ENCODE results near the gene CREBL2.

Gene CREBL2

DNA sequence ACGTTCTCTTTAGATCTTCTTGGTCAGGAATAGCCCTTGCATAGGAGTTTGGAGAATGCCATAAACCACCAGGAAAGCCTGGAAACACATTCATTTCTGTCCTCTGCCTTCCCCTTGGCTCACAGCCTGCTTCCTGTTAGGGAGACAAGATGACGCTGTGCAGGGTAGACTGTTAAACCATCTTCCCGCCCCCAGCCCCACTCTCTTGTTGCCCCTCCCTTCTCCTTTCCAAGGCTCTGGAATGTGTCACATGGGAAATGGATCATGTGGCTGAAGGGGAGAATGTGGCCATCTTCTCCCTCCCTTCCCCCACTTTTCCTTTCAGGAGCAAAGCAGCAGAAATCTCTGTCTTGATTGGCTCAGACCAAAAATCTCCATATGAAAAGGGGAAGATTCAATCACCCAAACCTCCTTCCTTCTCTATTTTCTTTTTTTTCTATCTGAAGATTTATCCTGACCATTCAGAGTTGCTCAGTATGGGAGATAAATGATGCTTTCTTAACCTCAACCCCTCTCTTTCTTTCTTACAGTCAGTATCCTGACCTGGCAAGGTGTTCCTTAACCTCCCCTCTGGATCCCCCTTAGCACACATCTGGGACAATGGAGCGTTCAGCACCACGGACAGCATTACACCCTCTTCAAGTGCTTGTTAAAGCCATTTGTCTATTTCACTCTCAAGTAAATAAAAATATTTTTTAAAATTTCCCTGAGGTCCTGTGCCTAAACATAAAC, 72.9 kb downstream of the CREBL2 start:
- TF ChIP-seq, protein P1, sequence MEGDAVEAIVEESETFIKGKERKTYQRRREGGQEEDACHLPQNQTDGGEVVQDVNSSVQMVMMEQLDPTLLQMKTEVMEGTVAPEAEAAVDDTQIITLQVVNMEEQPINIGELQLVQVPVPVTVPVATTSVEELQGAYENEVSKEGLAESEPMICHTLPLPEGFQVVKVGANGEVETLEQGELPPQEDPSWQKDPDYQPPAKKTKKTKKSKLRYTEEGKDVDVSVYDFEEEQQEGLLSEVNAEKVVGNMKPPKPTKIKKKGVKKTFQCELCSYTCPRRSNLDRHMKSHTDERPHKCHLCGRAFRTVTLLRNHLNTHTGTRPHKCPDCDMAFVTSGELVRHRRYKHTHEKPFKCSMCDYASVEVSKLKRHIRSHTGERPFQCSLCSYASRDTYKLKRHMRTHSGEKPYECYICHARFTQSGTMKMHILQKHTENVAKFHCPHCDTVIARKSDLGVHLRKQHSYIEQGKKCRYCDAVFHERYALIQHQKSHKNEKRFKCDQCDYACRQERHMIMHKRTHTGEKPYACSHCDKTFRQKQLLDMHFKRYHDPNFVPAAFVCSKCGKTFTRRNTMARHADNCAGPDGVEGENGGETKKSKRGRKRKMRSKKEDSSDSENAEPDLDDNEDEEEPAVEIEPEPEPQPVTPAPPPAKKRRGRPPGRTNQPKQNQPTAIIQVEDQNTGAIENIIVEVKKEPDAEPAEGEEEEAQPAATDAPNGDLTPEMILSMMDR (IDR thresholded peaks at IDR 0.05; ENCODE audit: low read depth, low read length, poor library complexity, severe bottlenecking) = no peak
- TF ChIP-seq EZH2phosphoT487 (IDR thresholded peaks at IDR 0.05; ENCODE audit: borderline replicate concordance, low read length) = no peak
- H4K20me1 ChIP-seq (ENCODE audit: control insufficient read depth, insufficient read depth, low read depth, low read length) = no peaks in the 10 kb centered on the region
- H3K4me2 ChIP-seq (ENCODE audit: low read length) = no peak overlapping the region
- no peaks in the 10 kb centered on the region for H3K36me3 ChIP-seq (ENCODE audit: control insufficient read depth, low read length)
- H3K4me1 ChIP-seq (ENCODE audit: control insufficient read depth, low read length) = no peaks in the 10 kb centered on the region
- H3K9me3 ChIP-seq (ENCODE audit: control insufficient read depth, insufficient read depth, low read length) = no peaks in the 10 kb centered on the region
- H3K27me3 ChIP-seq (ENCODE audit: control insufficient read depth, low read length) = peaks cover 3% of the 10 kb centered on the region; the same call in 1 of the 2 replicates
- no peaks in the 10 kb centered on the region for H3F3A ChIP-seq (ENCODE audit: control insufficient read depth, insufficient read depth)
- no peak overlapping the region for H3K4me3 ChIP-seq (ENCODE audit: low read length)
- H3K79me2 ChIP-seq (ENCODE audit: control insufficient read depth, low read length) = no peaks in the 10 kb centered on the region
- H3K27ac ChIP-seq (ENCODE audit: low read depth, low read length) = no peak overlapping the region
- no peaks in the 10 kb centered on the region for H3K9me2 ChIP-seq (replicated peaks; ENCODE audit: control insufficient read depth, low read length)

DNA sequence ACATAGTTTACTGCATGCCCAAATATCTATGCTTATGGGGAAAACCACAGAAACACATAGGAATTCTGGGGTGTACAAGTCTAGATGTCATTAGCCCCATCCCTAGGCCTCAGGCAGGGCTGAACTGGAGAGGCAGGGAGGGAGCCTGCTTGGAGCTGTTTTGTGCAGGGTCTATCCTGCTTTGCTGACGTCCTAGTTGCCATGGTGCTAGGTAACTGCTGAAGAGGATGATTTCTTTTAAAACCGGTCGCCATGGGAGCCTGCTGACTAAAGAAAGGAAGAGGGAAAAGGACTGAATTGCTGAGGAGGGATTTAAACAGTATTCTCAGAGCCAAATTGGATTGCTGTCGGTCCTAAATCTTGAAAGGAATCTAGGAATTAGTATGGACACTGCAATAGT, 73.6 kb downstream of the CREBL2 start:
- TF ChIP-seq, protein P1 (IDR thresholded peaks at IDR 0.05; ENCODE audit: low read depth, low read length, poor library complexity, severe bottlenecking) = no peak
- TF ChIP-seq EZH2phosphoT487 (IDR thresholded peaks at IDR 0.05; ENCODE audit: borderline replicate concordance, low read length) = no peak
- Histone ChIP-seq H3K79me2 (ENCODE audit: control insufficient read depth, low read length) (no peaks in the 10 kb centered on the region), H3K36me3 (ENCODE audit: control insufficient read depth, low read length) (no peaks in the 10 kb centered on the region), H3K27me3 (ENCODE audit: control insufficient read depth, low read length) (peaks cover 3% of the 10 kb centered on the region; the same call in 1 of the 2 replicates), H3K9me2 (replicated peaks; ENCODE audit: control insufficient read depth, low read length) (no peaks in the 10 kb centered on the region), H3K9me3 (ENCODE audit: control insufficient read depth, insufficient read depth, low read length) (no peaks in the 10 kb centered on the region), H3K27ac (ENCODE audit: low read depth, low read length) (no peak overlapping the region), H3K4me2 (ENCODE audit: low read length) (no peak overlapping the region), H4K20me1 (ENCODE audit: control insufficient read depth, insufficient read depth, low read depth, low read length) (no peaks in the 10 kb centered on the region), H3K4me3 (ENCODE audit: low read length) (no peak overlapping the region), H3K4me1 (ENCODE audit: control insufficient read depth, low read length) (no peaks in the 10 kb centered on the region), H3F3A (ENCODE audit: control insufficient read depth, insufficient read depth) (no peaks in the 10 kb centered on the region)

DNA sequence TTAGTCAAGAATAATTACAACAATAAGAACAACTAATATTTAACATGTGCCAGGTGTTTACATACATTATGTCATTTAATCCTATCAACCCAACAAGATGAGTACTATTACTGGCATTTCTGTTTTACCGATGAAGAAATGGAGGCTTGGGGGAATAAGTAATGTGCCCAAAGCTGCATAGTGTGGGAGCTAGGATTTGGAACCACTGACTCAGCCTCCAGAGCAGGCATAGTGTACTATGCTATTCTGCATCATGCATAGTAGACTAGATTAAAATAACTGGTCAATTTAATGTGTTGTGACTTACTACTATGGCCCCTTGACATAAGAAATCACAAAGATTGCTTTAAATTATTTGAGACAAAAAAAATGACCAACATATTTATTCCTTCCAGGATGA, 74.8 kb downstream of the CREBL2 start:
- H3K27me3 ChIP-seq (ENCODE audit: control insufficient read depth, low read length) = peaks cover 3% of the 10 kb centered on the region; the same call in 1 of the 2 replicates
- H3K4me3 ChIP-seq (ENCODE audit: low read length) = no peak overlapping the region
- H3K79me2 ChIP-seq (ENCODE audit: control insufficient read depth, low read length) = no peaks in the 10 kb centered on the region
- no peak overlapping the region for H3K4me2 ChIP-seq (ENCODE audit: low read length)
- no peaks in the 10 kb centered on the region for H3F3A ChIP-seq (ENCODE audit: control insufficient read depth, insufficient read depth)
- H3K4me1 ChIP-seq (ENCODE audit: control insufficient read depth, low read length) = no peaks in the 10 kb centered on the region; the same call in 1 of the 2 replicates
- H3K9me3 ChIP-seq (ENCODE audit: control insufficient read depth, insufficient read depth, low read length) = no peaks in the 10 kb centered on the region
- TF ChIP-seq, protein P1 (IDR thresholded peaks at IDR 0.05; ENCODE audit: low read depth, low read length, poor library complexity, severe bottlenecking) = no peak
- no peak for TF ChIP-seq EZH2phosphoT487 (IDR thresholded peaks at IDR 0.05; ENCODE audit: borderline replicate concordance, low read length)
- H3K27ac ChIP-seq (ENCODE audit: low read depth, low read length) = no peak overlapping the region
- H4K20me1 ChIP-seq (ENCODE audit: control insufficient read depth, insufficient read depth, low read depth, low read length) = no peaks in the 10 kb centered on the region
- H3K36me3 ChIP-seq (ENCODE audit: control insufficient read depth, low read length) = no peaks in the 10 kb centered on the region
- H3K9me2 ChIP-seq (replicated peaks; ENCODE audit: control insufficient read depth, low read length) = no peaks in the 10 kb centered on the region

All from DOHH2 (cell line).